ENCODE results near the gene EIF2B5.

DNA sequence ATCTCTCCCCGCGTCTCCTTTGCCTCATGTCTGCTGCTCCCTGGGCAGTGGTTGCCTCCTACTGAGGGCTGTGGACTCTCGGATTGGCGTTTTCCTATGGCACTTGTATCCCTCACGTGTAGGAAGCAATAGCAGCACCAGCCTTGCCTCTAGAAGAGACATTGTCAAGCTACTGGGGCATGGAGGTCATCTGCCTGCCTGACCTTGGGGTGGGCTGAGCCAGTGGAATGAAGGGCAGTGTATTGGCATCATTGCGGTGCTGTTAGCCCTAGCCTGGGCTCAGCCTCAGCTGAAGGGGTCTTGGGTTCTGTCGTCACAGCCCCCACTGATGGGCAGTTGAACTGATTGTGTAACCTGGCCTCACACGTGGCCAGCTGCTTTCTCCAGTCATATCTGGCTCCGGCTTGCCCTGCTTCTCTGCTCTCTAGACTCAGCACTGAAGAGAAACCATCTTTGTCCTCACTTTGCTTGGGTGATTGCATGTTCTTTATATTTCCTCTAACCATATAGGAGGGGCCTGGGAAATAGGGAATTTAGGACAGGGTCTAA lies 58.9 kb downstream of the EIF2B5 start:
- TF ChIP-seq, protein P1, sequence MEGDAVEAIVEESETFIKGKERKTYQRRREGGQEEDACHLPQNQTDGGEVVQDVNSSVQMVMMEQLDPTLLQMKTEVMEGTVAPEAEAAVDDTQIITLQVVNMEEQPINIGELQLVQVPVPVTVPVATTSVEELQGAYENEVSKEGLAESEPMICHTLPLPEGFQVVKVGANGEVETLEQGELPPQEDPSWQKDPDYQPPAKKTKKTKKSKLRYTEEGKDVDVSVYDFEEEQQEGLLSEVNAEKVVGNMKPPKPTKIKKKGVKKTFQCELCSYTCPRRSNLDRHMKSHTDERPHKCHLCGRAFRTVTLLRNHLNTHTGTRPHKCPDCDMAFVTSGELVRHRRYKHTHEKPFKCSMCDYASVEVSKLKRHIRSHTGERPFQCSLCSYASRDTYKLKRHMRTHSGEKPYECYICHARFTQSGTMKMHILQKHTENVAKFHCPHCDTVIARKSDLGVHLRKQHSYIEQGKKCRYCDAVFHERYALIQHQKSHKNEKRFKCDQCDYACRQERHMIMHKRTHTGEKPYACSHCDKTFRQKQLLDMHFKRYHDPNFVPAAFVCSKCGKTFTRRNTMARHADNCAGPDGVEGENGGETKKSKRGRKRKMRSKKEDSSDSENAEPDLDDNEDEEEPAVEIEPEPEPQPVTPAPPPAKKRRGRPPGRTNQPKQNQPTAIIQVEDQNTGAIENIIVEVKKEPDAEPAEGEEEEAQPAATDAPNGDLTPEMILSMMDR (IDR thresholded peaks at IDR 0.05), result no peak
- TF ChIP-seq POLR2A (IDR thresholded peaks at IDR 0.05), result no peak

Data from testis (tissue), 2 donors.